Mesothelial cell of epicardium (in vitro differentiated cells): ENCODE data around the gene MEGF10. TPM values are rescaled to one million over a fixed set of nuclear protein-coding genes. Genes with fewer than 3 reads are reported as not detected.
"Not testable (repeated sequence)": the region's sequence is repeated elsewhere in the genome, so short reads cannot be mapped to it uniquely, and the experiment has no call there.

Source experiments
- DNase-seq, 2 experiments: peaks; one replicate each; pipeline ENCODE4 v3.0.0; 2021; ENCODE audit warnings: low spot score in 2 of 2; ENCODE audit not compliant: unreplicated experiment in 2 of 2
- H3K27ac Mint-ChIP-seq: 2 replicates; pipeline ENCODE4 v1.8.0; 2021; ENCODE audit warnings: mixed read lengths
- H3K27me3 Mint-ChIP-seq: 2 replicates; pipeline ENCODE4 v1.8.0; 2021; ENCODE audit warnings: low read depth, mixed read lengths
- H3K36me3 Mint-ChIP-seq: 2 replicates; pipeline ENCODE4 v1.8.0; 2021; ENCODE audit warnings: mixed read lengths
- H3K4me1 Mint-ChIP-seq: 2 replicates; pipeline ENCODE4 v1.8.0; 2021; ENCODE audit warnings: mixed read lengths
- H3K4me3 Mint-ChIP-seq: 2 replicates; pipeline ENCODE4 v1.8.0; 2021; ENCODE audit warnings: mild to moderate bottlenecking, moderate library complexity, mixed read lengths
- H3K9me3 Mint-ChIP-seq: 2 replicates; pipeline ENCODE4 v1.8.0; 2021; ENCODE audit warnings: mixed read lengths
- CTCF ChIP-seq: fragments of 200-600 bp; sonication (generic); IDR thresholded peaks from one replicate; pipeline ENCODE4 v1.5.0; 2021; ENCODE audit warnings: antibody characterized with exemption; ENCODE audit not compliant: unreplicated experiment
- total RNA-seq: library from RNA; stranded (reverse); gene quantifications from 3 replicates; pipeline ENCODE4 v1.2.1, GENCODE V29; 2021

The MEGF10 gene
- total RNA-seq, 1 donor from 2014 or later: 3.0 TPM

- Mint-ChIP-seq H3K27ac (no peak overlapping the region), H3K4me1 (peaks cover 5% of the 10 kb centered on the region), H3K36me3 (no peaks in the 10 kb centered on the region), H3K9me3 (no peaks in the 10 kb centered on the region), H3K27me3 (peaks cover 4% of the 10 kb centered on the region), H3K4me3 (no peak overlapping the region)
- TF ChIP-seq CTCF: no peak
- DNase-seq: no peak
Measured at GRCh38 chr5:127316011-127316410, 25.4 kb downstream of the MEGF10 start.

DNA sequence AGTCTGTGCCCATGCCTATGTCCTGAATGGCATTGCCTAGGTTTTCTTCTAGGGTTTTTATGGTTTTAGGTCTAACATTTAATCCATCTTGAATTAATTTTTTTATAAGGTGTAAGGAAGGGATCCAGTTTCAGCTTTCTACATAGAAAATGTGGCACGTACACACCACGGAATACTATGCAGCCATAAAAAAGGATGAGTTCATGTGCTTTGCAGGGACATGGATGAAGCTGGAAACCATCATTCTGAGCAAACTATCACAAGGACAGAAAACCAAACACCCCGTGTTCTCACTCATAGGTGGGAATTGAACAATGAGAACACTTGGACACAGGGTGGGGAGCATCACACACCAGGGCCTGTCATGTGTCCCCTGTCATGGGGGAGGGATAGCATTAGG lies 26.8 kb downstream of the MEGF10 start:
- H3K4me3 Mint-ChIP-seq, H3K27me3 Mint-ChIP-seq, H3K9me3 Mint-ChIP-seq, DNase-seq, H3K27ac Mint-ChIP-seq, H3K36me3 Mint-ChIP-seq, H3K4me1 Mint-ChIP-seq: not testable (repeated sequence)

GRCh38 chr5:127320032-127320965 lies 29.7 kb downstream of the MEGF10 start:
- no peak overlapping the region for H3K27ac Mint-ChIP-seq
- no peaks in the 10 kb centered on the region for H3K36me3 Mint-ChIP-seq
- peaks cover 2% of the 10 kb centered on the region for H3K27me3 Mint-ChIP-seq
- no peak for TF ChIP-seq CTCF
- no peaks in the 10 kb centered on the region for H3K4me1 Mint-ChIP-seq
- DNase-seq: no peak
- H3K4me3 Mint-ChIP-seq: no peak overlapping the region
- no peaks in the 10 kb centered on the region for H3K9me3 Mint-ChIP-seq

- TF ChIP-seq CTCF: no peak
- no peaks in the 10 kb centered on the region for H3K4me1 Mint-ChIP-seq
- H3K27me3 Mint-ChIP-seq: no peaks in the 10 kb centered on the region
- H3K9me3 Mint-ChIP-seq: no peaks in the 10 kb centered on the region
- no peak for DNase-seq
- no peak overlapping the region for H3K27ac Mint-ChIP-seq
- H3K36me3 Mint-ChIP-seq: no peaks in the 10 kb centered on the region
- no peak overlapping the region for H3K4me3 Mint-ChIP-seq
Measured at GRCh38 chr5:127321465-127321864, 30.9 kb downstream of the MEGF10 start.

DNA sequence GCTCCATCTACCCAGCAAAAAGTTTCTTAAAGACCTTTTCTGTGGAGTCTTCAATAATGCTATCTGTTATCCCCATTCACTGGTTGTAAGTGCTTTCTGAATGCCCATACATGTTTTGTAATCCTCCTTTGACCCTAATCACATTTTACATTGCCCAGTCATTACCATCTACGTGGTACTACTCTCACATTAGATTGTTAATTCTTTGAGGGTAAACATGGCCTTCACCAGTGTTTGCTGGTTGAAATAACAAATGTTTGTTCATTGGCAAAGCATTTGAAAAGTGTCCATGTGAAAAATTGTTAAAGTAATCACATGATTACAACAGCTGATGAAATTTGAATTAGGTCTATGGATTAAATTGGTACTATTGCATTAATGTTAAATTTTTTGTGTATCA lies 31.8 kb downstream of the MEGF10 start:
- no peak for DNase-seq
- Mint-ChIP-seq H3K27ac (no peak overlapping the region), H3K9me3 (no peaks in the 10 kb centered on the region), H3K27me3 (no peaks in the 10 kb centered on the region), H3K4me3 (no peak overlapping the region), H3K36me3 (no peaks in the 10 kb centered on the region), H3K4me1 (no peaks in the 10 kb centered on the region)
- TF ChIP-seq CTCF: no peak

GRCh38 chr5:127324756-127325155 lies 34.2 kb downstream of the MEGF10 start:
- H3K27ac Mint-ChIP-seq: no peak overlapping the region
- H3K4me1 Mint-ChIP-seq: no peaks in the 10 kb centered on the region
- H3K27me3 Mint-ChIP-seq: peaks cover 3% of the 10 kb centered on the region
- H3K9me3 Mint-ChIP-seq: no peaks in the 10 kb centered on the region
- DNase-seq: no peak
- H3K4me3 Mint-ChIP-seq: no peak overlapping the region
- no peaks in the 10 kb centered on the region for H3K36me3 Mint-ChIP-seq
- TF ChIP-seq CTCF: no peak
